SKM-1 treated with dmso at 0.1 percent for 144 hours (cell line): Measurements from ENCODE around the gene MMS19.

ENCODE experiments used
- DNase-seq: peaks from one replicate; lab custom pipeline; 2025; ENCODE audit not compliant: unreplicated experiment; lab: John Stamatoyannopoulos, UW

MMS19 gene, protein sequence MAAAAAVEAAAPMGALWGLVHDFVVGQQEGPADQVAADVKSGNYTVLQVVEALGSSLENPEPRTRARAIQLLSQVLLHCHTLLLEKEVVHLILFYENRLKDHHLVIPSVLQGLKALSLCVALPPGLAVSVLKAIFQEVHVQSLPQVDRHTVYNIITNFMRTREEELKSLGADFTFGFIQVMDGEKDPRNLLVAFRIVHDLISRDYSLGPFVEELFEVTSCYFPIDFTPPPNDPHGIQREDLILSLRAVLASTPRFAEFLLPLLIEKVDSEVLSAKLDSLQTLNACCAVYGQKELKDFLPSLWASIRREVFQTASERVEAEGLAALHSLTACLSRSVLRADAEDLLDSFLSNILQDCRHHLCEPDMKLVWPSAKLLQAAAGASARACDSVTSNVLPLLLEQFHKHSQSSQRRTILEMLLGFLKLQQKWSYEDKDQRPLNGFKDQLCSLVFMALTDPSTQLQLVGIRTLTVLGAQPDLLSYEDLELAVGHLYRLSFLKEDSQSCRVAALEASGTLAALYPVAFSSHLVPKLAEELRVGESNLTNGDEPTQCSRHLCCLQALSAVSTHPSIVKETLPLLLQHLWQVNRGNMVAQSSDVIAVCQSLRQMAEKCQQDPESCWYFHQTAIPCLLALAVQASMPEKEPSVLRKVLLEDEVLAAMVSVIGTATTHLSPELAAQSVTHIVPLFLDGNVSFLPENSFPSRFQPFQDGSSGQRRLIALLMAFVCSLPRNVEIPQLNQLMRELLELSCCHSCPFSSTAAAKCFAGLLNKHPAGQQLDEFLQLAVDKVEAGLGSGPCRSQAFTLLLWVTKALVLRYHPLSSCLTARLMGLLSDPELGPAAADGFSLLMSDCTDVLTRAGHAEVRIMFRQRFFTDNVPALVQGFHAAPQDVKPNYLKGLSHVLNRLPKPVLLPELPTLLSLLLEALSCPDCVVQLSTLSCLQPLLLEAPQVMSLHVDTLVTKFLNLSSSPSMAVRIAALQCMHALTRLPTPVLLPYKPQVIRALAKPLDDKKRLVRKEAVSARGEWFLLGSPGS

DNA sequence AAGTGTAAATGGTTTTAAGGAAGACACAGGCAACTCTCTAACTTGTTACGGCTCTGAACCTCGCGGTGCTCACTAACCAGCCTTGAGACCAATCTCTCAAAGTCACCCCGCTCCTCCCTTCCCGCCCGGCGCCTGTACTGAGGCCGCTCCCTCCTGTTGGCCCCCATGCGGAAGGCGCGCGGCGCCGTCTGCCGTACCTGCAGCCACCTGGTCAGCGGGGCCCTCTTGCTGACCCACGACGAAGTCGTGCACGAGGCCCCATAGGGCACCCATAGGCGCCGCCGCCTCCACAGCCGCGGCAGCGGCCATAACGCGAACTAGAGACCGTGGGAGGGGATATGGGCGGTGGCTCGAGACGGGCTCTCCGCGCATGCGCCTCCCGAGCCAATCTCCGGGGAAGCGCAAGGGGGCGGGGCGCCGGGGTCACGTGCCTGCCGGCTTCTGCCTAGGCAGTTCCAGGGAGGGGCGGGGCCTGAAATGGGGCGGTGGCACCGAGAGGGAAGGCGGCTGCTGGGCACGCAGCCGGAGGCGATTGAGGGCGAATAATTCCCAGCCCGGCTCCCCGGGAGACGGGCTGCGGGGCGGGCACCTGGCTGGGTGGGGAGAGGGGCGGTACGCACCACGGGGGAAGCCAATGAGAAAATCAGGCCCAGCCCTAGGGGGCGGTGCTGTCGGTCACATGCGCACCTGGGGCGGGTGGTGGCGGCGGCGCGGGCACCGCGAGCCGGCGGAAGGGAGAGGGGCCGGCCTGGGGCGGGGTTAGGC lies at the start of gene MMS19:
TSS of gene MMS19 (minus strand) at position 347 of the 765 bp plus-strand sequence. CDS start at position 309, 38 bp downstream.
- DNase-seq: peak; percentile 99

GRCh38 chr10:97547962-97548361 lies 49.7 kb upstream of the MMS19 start:
- DNase-seq: no peak

DNA sequence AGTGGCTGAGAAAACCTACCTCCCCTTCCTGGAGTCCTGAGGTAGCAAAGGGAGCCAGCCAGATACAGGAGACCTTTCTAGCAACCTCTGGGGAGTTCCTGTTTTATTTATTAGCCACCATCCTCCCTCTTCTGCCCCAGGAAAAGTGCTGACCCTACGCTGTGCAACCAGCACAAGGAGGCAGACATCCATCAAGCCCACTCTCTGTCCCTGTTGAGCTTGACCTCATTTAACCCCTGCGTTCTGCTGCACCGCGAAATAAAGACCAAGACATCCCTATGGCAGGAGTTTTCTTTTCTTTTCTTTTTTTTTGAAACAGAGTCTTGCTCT lies 49.0 kb upstream of the MMS19 start:
- no peak for DNase-seq

DNA sequence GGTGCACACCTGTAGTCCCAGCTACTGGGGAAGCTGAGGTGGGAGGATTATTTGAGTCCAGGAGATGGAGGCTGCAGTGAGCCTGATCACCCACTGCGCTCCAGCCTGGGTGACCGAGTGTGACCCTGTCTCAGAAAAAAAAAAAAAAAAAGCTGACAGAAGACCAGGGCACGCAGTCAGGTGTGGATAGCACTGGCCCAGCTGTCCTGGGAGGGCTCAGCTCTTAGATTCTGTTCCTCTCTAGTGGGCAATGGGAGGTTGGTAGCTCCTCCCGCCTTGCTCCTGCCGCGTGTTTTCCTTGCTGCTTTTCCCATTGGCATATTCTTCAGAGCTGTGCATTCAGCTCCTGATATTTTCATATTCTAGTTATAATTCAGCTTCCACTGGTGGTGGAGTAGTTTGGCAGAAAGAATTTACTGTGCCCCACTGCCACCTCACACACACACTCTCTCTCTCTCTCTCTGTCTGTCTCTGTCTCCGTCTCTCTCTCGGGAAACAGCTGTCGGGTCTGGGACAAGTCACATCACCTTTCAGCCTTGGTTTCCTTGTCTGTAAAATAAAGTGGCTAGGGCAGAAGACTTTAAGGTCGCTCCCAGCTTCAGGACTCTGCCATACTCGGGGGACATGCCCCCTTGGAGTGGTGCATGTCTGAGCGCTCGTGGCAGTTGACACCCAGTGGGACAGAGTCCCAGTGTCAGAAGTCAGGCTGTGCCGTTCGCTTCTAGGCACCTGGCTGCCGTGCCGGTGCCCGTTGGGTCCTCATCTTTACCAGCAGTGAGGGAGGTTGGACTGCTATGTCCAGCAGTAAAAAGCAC lies 48.4 kb upstream of the MMS19 start:
- no peak for DNase-seq

GRCh38 chr10:97543025-97543546 lies 44.9 kb upstream of the MMS19 start:
- peak; percentile 66 for DNase-seq

DNA sequence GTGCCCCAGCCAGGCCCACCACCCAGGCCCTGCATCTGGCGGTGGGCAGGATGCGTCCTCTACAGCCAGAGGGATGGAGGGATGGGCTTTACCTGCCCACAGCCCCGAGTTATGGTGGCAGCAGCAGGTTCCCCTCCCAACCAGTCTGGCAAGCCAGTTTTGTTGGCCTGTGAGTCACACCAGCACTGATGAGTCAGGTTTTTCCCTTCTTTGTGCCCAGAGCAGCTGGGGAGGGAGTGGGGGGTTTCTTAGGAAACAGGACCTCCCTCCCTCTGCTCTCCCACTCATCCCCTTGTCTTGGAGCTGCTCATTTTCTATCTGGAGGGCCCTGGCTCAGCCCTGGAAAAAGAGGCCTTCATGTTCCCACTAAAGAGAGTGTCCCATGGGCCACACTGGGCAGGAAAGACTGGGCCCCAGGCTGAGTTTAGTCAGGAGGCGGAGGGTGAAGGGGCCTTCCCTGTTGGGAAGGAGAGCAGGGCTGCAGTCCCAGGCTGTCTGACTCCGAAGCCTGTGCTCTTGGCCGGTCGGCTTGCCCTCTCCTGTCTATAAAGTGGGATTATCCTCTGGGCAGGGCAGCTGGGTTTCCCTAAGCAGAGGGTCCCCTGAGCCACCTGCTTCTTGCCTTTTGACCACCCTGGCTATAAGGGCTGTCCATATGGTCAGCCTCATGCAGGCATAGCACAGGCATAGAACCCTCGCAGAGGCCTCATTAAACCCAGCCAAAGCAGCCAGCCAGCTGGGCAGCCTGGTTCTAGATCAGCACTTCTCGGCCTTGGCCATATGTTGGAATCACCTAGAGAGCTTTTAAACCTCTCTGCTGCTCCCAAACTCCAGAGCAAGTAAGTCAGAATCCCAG lies 44.2 kb upstream of the MMS19 start:
- no peak for DNase-seq

DNA sequence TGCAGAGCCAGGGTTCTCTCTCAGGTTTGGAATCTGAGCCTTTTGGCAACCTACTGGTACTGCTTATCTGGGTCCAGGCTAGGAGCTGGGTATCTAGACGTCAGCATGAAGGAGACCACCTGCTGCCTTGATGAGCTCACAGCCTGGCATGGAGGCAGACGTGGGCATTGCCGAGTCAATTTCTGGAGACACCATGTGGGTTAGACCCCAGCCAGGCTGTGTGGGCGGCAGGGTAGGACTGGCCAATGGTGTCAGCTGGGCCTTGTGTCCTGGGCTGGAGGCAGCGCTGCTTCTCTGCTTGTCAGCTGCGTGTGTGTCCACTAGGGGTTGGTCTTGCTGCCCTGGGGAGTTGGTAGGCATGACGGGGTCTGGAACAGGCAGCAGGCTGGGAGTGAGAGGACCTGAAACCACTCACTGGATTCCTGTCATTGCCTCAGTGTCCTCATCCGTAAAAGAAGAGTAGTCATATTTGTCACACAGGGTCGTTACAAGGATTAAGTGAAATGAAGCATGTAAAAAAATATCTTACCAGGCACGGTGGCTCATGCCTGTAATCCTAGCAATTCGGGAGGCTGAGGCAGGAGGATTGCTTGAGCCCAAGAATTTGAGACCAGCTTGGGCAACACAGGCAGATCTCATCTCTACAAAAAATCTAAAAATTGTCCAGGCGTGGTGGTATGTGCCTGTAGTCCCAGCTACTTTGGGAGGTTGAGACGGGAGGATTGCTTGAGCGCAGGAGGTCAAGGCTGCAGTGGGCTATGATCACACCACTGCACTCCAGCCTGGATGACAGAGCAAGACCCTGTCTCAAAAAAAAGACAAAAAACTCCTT lies 42.7 kb upstream of the MMS19 start:
- DNase-seq: no peak

GRCh38 chr10:97539523-97540200 lies 41.4 kb upstream of the MMS19 start:
- DNase-seq: no peak

- DNase-seq: no peak
Measured at GRCh38 chr10:97538839-97539238, 40.6 kb upstream of the MMS19 start.

DNA sequence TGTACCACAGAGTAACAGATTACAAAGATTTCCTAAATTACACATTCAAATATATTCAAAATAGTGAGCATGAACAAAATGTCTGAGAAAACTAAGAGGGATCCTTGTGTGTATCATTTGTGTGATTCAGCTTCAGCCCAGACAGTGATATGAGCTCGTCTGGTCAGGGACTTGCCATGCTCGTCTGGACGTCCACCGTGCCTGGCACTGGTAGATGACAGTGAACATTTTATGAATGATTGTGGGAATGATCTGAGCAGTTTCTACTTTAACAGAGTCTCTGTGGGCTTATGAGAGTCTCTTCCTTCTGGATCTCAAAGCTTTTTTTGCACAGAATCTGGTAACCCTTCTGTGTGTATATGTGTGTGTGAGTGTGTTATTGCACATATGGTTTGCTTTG lies 40.2 kb upstream of the MMS19 start:
- DNase-seq: no peak

DNA sequence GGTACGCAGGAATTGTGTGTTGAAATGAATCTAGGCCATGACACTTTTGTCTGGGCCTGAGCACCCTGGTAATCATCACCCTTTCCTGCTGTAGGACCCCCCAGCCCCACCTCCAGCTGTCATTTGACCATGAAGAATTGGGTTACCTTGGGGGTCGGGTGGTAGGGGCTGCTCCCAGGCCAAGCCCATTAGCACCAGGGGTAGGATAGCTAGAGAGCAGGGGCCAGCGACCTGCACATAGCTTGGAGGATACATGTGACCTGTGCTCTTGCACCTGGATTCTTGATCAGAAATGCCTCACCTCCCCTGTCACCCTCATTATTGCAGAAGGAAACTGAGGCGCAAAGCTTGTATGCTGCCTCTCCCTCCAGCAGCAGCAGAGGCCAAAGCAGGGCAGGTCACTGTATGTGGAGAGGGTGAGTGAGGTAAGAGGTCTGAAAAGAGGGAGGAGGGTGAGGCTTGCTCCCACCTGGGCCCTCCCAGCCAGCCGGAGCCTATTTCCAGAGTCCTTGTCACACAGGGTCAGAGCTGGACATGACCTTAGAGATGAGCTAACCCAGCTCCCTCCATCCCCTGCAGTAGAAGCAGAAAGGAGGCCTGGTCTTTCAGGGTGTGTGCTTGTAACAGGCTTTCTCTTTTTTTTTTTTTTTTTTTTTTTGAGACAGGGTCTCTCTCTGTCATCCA lies 39.1 kb upstream of the MMS19 start:
- DNase-seq: no peak

DNA sequence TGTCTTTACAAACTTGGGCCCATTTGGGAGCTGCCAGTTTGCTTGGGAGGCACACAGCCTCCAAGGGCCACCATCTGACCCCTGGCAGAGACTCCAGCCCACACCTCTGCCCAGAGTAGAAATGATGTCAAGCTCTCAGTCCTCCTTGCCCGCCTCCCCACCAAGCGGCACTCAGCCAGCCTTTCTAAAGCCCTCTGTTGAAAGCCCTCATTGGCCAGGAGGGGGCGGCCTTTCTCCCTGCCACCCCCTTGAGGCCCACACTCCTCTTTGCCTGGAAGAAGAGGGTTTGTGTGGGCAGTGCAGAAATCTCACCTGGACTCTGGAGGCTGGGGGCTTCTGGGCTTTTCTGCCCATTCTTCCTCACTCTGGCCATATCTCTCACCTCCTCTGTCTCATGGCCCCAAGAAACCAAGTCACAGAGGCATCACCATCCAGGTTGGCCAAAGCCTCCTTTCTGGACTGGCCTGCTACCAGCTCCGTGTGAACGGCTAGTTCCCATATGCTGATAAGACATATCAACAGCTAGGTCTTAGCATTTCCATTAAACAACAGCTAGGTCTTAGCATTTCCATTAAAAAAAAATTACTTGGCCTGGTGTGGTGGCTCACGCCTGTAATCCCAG lies 36.6 kb upstream of the MMS19 start:
- peak; percentile 64 for DNase-seq

DNA sequence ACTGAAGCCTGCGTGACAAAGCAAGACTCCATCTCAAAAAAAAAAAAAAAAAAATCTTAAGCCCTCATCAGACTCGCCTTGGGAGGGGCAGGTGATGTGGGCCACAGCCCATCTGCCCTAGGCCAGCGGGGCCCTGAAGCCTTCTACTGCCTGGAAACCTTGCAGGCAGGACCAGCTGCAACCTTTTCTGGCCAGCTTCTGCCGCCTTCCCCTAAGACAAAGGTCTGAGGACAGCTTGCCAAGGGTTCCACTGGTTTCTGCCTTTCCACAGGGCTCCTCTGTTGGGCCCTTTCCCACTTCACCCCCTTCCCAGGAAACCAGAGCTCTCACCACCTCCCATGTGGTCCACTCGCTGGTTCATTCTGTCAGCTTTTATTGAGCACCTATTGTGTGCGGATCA lies 35.7 kb upstream of the MMS19 start:
- no peak for DNase-seq

- no peak for DNase-seq
Measured at GRCh38 chr10:97532935-97533671, 34.9 kb upstream of the MMS19 start.

DNA sequence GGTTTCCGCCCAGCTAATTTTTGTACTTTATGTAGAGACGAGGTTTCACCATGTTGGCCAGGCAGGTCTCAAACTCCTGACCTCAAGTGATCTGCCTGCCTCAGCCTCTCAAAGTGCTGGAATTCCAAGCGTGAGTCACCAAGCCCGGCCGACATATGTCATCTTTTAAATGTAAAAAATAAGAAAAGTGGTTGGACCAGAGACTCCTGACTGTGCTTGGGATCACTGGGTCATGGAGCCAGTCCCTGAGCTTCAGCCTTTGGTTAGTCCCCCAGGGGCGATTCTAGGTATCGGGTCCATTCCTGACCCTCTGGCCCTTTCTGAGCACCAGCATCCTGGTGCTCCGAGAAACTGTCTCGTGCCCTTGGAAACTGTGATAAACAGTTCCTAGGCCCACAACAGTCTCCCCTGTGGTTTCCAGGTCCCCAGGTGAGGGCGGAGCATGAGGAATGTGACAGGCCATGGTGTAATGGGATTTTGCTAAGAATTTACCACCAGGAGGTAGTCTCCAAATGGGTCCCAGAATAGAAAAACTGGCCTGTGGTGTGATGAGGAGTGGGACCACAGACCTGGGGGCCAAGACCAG lies 33.3 kb upstream of the MMS19 start:
- no peak for DNase-seq
